ENCODE results near the gene CTDSPL2. TPM values are rescaled to one million over a fixed set of nuclear protein-coding genes. Genes with fewer than 3 reads are reported as not detected.

CTDSPL2 gene
- total RNA-seq, 2 donors from 2014 or later, result 32.1 to 33.9 TPM

GRCh38 chr15:44570361-44570760, 142.9 kb downstream of the CTDSPL2 start:
- DNase-seq (ENCODE audit: low spot score), result no peak
- intact Hi-C loops (cut with DNase I), result no loop called here

GRCh38 chr15:44573386-44573785, 146.0 kb downstream of the CTDSPL2 start:
- intact Hi-C loops (cut with DNase I), result no loop called here
- DNase-seq (ENCODE audit: low spot score), result no peak

DNA sequence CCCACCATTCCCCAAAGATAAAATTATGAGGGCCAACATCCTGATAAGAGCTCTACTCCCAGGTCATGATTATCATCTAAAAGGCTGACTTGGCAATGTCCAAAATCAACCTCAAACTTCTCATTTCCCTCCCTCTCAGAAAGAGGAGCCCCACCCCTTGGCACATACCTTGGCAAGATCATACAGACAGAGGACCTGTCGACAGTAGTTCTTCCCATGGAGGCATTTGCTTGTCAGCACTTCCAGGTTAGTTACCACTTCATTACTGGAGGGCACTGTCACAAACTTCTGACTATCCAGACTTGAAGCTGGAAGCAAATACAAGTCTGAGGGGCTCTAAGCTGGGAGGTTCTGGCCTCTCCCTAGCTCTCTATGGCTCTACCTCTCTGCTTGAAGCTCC, 147.3 kb downstream of the CTDSPL2 start:
- DNase-seq (ENCODE audit: low spot score), result no peak
- intact Hi-C loops (cut with DNase I), result no loop called here

Other genes with a start within 250 kb of the CTDSPL2 start
- gene FRMD5, start 232.4 kb upstream of the CTDSPL2 start, total RNA-seq, result under 1 TPM; 0.33 to 0.37 TPM
- gene GOLM2, start 138.9 kb upstream of the CTDSPL2 start, total RNA-seq, result 100 to 1,000 TPM; 102 to 109 TPM
- gene EIF3J, start 109.5 kb downstream of the CTDSPL2 start, total RNA-seq, result 10 to 100 TPM; 60.2 to 70.8 TPM
- 10 to 100 TPM; 51.4 to 65.4 TPM for gene SPG11, start 236.0 kb downstream of the CTDSPL2 start, total RNA-seq